D721Med (cell line): Measurements from ENCODE around the gene MYRIP.

Source experiments
- DNase-seq: peaks from one replicate; pipeline ENCODE4 v3.0.0; 2011; ENCODE audit warnings: low spot score; ENCODE audit not compliant: insufficient read length
- FAIRE-seq: peaks from 2 replicates; lab custom pipeline; 2011; peaks lifted over from hg19 to GRCh38; lab: Jason Lieb, UNC
- CTCF ChIP-seq: IDR thresholded peaks from 2 replicates; pipeline ENCODE4 v1.5.1; 2012; ENCODE audit warnings: mild to moderate bottlenecking, control low read depth; ENCODE audit not compliant: insufficient read depth; ENCODE audit errors: missing control alignments

Gene MYRIP

GRCh38 chr3:40185029-40185695, 375.8 kb downstream of the MYRIP start:
- no peak for FAIRE-seq
- no peak for TF ChIP-seq CTCF
- DNase-seq: no peak

GRCh38 chr3:40186508-40186907, 377.1 kb downstream of the MYRIP start:
- TF ChIP-seq CTCF: no peak
- FAIRE-seq: no peak
- no peak for DNase-seq

GRCh38 chr3:40187945-40188344, 378.5 kb downstream of the MYRIP start:
- FAIRE-seq (no peak), DNase-seq (no peak)
- no peak for TF ChIP-seq CTCF

GRCh38 chr3:40189118-40189517, 379.7 kb downstream of the MYRIP start:
- DNase-seq (no peak), FAIRE-seq (no peak)
- no peak for TF ChIP-seq CTCF

- no peak for TF ChIP-seq CTCF
- DNase-seq (no peak), FAIRE-seq (no peak)
These were observed 380.6 kb downstream of the MYRIP start for GRCh38 chr3:40190056-40190455.

- TF ChIP-seq CTCF: no peak
- FAIRE-seq (no peak), DNase-seq (no peak)
These were observed 381.8 kb downstream of the MYRIP start for GRCh38 chr3:40191251-40191650.

- TF ChIP-seq CTCF: peak; percentile 85
- DNase-seq: peak; percentile 57
- peak; percentile 46 for FAIRE-seq
These were observed 382.5 kb downstream of the MYRIP start for GRCh38 chr3:40191850-40192448.
